Measurements from ENCODE around the gene PRELID3B. TPM values are rescaled to one million over a fixed set of nuclear protein-coding genes. Genes with fewer than 3 reads are reported as not detected.

PRELID3B gene
- total RNA-seq, 1 donor from 2014 or later, result 78.8 TPM

GRCh38 chr20:58984691-58985090, 57.9 kb downstream of the PRELID3B start:
- H2AFZ ChIP-seq (replicated peaks), result no peak overlapping the region
- H3K27ac ChIP-seq, result no peak overlapping the region
- no peak overlapping the region for H3K9ac ChIP-seq
- H3K27me3 Mint-ChIP-seq (ENCODE audit: insufficient read depth, low read depth), result peaks cover under 1% of the 10 kb centered on the region
- no peak for DNase-seq (ENCODE audit: low spot score)
- H3K9me3 ChIP-seq (ENCODE audit: low read depth), result no peaks in the 10 kb centered on the region
- peaks cover 20% of the 10 kb centered on the region for H3K36me3 Mint-ChIP-seq
- H3K4me3 ChIP-seq, result no peak overlapping the region
- no peak overlapping the region for H3K4me2 ChIP-seq
- H4K20me1 ChIP-seq (ENCODE audit: low read depth), result peaks cover 28% of the 10 kb centered on the region
- TF ChIP-seq, protein P1, sequence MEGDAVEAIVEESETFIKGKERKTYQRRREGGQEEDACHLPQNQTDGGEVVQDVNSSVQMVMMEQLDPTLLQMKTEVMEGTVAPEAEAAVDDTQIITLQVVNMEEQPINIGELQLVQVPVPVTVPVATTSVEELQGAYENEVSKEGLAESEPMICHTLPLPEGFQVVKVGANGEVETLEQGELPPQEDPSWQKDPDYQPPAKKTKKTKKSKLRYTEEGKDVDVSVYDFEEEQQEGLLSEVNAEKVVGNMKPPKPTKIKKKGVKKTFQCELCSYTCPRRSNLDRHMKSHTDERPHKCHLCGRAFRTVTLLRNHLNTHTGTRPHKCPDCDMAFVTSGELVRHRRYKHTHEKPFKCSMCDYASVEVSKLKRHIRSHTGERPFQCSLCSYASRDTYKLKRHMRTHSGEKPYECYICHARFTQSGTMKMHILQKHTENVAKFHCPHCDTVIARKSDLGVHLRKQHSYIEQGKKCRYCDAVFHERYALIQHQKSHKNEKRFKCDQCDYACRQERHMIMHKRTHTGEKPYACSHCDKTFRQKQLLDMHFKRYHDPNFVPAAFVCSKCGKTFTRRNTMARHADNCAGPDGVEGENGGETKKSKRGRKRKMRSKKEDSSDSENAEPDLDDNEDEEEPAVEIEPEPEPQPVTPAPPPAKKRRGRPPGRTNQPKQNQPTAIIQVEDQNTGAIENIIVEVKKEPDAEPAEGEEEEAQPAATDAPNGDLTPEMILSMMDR (IDR thresholded peaks at IDR 0.05), result no peak
- no peak for TF ChIP-seq EZH2phosphoT487 (IDR thresholded peaks at IDR 0.05)
- no peak for TF ChIP-seq EZH2 (IDR thresholded peaks at IDR 0.05)
- no peaks in the 10 kb centered on the region for H3K4me1 ChIP-seq
- H3K79me2 ChIP-seq (ENCODE audit: low read depth), result peaks cover 44% of the 10 kb centered on the region
- peaks cover 4% of the 10 kb centered on the region for H3K27me3 ChIP-seq
- H3K4me3 Mint-ChIP-seq, result no peak overlapping the region
- no peaks in the 10 kb centered on the region for H3K36me3 ChIP-seq
- no peak overlapping the region for H3K27ac Mint-ChIP-seq
- peaks cover 5% of the 10 kb centered on the region for H3F3A ChIP-seq (ENCODE audit: low read depth)
- H3K4me1 Mint-ChIP-seq, result peaks cover 15% of the 10 kb centered on the region
- peaks cover 2% of the 10 kb centered on the region for H3K9me3 Mint-ChIP-seq

Other genes starting within 250 kb of the PRELID3B start
- gene GNAS-AS1, start 191.9 kb downstream of the PRELID3B start, total RNA-seq (ENCODE audit: low replicate concordance), result 5.8 and 6.4 TPM in 2 replicates
- gene GNAS, start 190.1 kb downstream of the PRELID3B start, total RNA-seq (ENCODE audit: low replicate concordance), result 794 and 973 TPM in 2 replicates
- 58.9 and 59.2 TPM in 2 replicates for gene NELFCD, start 61.5 kb downstream of the PRELID3B start, total RNA-seq (ENCODE audit: low replicate concordance)
- 34.2 and 52.5 TPM in 2 replicates for gene CTSZ, start 35.5 kb downstream of the PRELID3B start, total RNA-seq (ENCODE audit: low replicate concordance)
- not detected in 2 replicates for gene TUBB1, start 23.4 kb downstream of the PRELID3B start, total RNA-seq (ENCODE audit: low replicate concordance)
- gene ATP5F1E, start 10.5 kb downstream of the PRELID3B start, total RNA-seq (ENCODE audit: low replicate concordance), result 24.3 and 29.7 TPM in 2 replicates
- not detected in 2 replicates for gene ZNF831, start 121.0 kb upstream of the PRELID3B start, total RNA-seq (ENCODE audit: low replicate concordance)

All from neural progenitor cell (in vitro differentiated cells).